ENCODE measurements around the gene HS6ST3.

- TF ChIP-seq ZNF687 (CRISPR knock-in tag; IDR thresholded peaks at IDR 0.05) (no peak), ZBTB8A (CRISPR knock-in tag; IDR thresholded peaks at IDR 0.05; ENCODE audit: borderline replicate concordance, low read depth) (no peak), GATA4 (IDR thresholded peaks at IDR 0.05; ENCODE audit: borderline replicate concordance, low read depth) (no peak), SP5 (CRISPR knock-in tag; IDR thresholded peaks at IDR 0.05; ENCODE audit: borderline replicate concordance, low read depth) (no peak), GMEB1 (CRISPR knock-in tag; IDR thresholded peaks at IDR 0.05; ENCODE audit: borderline replicate concordance) (no peak), TCF7L2 (IDR thresholded peaks at IDR 0.05; ENCODE audit: low read depth, low read length) (no peak), FOXM1 (CRISPR knock-in tag; IDR thresholded peaks at IDR 0.05) (no peak), USF2 (IDR thresholded peaks at IDR 0.05; ENCODE audit: low read depth, low read length) (no peak), USF2 (CRISPR knock-in tag; IDR thresholded peaks at IDR 0.05; ENCODE audit: borderline replicate concordance) (no peak), NCOA1 (CRISPR knock-in tag; IDR thresholded peaks at IDR 0.05) (no peak), STAT5B (CRISPR knock-in tag; IDR thresholded peaks at IDR 0.05) (no peak)
Observed at GRCh38 chr13:96720446-96720845, 630.5 kb downstream of the HS6ST3 start.
